NCI-H1105 (cell line): ENCODE results near the gene TMEM187.
"Not testable (repeated sequence)": the region's sequence is repeated elsewhere in the genome, so short reads cannot be mapped to it uniquely, and the experiment has no call there.

Experiments used
- DNase-seq: peaks from one replicate; lab custom pipeline; 2025; lab: John Stamatoyannopoulos, UW

TMEM187 gene

DNA sequence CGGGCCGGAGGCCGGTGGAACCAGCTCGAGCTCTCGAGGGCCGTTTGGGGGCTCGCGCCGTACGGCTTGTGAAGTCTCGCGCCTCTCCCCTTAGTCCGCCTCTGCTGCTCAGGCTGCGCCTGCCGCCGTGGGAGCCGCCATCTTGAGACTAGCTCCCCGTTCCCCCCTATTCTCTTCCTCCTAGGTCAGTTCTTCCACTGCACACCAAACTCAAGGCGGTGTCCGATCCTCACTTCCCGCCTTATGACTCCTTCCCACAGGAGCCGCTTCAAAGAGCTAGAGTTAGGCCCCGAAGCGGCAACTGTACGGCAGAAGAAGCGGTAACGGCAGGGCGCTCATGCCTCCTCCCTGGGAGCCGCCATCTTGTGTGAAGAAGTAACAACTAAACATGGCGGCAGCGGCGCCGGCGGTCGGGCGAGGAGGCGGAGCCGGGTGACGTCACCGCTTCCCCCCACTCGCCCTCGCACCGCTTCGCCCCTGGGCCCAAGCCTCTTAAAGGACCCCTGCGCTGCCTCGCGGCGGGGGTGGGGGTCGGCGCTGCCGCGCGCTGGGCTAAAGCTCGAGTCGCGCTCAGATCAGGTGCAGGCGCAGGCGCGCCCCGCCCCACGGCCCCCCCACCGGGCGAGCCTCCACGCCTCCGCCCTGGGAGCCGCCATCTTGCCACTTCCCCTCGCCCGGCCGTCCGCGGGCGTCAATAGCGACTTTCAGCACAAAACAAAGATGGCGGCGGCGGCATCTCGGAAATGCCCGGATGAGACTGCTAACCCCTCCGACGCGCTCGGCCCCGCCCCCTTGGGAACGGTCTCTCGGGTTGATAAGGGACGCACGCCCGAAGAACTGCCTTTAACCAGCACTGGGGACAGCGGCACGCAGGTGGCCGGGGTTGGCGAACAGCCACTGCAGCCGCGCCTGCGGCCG lies 845 bp upstream of the TMEM187 start, which contains the start of gene HCFC1:
Gene HCFC1, minus strand, starts transcription at position 369 of the 918 bp plus-strand sequence. CDS start 978 bp downstream, outside the sequence.
- peak; percentile 95 for DNase-seq

DNA sequence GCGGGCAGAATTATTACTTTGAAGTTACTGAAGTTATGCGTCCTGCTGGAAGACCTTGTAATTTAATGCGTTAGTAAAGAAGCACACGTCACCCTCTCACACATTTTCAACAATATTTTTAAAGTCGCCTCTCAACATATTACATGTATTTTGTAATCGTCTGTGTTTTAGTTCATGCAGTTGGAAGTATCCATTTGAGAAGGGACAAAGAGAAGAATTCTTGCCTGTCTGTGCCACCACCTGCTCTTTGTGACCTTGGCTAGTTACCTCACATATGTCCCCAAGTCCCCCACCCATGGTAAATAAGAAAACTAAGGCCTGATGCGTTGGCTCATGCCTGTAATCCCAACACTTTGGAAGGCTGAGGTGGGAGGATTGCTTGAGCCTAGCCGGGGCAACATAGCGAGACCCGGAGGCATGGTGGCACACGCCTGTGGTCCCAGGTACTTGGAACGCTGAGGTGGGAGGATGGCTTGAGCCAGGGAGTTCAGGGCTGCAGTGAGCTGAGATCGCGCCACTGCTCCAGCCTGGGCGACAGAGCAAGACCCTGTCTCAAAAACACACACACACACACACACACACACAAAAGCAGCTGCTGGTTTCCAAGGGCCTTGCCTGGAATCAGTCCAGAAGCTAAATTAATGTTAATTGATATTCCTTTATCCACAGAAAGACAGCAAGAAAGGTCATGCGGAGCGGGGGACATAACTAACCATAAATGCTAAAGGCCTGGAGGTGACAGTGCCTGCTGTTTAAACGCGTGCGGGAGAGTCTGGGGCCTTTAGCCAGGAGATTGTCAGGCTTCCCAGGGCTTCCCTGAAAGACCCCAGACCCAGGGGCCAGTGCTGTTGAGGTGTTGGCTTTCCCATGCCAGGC lies 811 bp downstream of the TMEM187 start:
- peak; percentile 81 for DNase-seq

DNA sequence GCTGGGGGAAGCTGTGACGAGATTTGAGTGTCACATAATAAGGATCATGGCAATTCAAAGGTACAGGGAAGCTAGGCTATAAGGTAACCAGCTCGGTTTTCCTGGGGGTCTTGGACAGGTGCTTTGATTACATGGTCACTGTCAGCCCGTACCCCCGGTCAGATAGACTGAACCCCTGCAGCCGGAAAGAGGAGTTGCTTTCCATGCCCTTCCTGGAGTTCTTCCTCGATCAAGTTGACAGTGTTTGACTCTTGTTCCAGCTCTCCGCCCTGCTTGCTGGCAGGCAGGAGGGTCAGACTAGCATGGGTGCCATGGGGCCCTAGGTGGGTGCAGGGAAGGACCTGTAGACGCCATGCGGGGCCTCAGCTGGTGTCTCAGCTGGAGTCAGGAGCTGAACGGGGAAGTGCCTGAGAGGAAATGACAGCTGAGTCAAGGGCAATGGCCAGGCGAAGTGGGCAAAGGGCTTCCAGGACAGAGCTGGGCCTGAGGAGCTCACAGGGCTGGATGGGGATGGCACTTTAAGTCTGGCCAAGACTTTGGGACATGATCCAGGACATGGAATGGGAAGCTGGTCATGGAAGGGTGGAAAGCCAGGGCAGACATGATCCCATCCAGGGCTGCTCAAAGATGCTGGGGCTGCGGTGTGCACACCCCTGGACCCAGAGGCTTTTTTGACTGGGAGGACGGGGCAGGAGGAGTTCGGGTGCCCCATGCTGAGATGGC lies 1.6 kb downstream of the TMEM187 start:
- DNase-seq: no peak

DNA sequence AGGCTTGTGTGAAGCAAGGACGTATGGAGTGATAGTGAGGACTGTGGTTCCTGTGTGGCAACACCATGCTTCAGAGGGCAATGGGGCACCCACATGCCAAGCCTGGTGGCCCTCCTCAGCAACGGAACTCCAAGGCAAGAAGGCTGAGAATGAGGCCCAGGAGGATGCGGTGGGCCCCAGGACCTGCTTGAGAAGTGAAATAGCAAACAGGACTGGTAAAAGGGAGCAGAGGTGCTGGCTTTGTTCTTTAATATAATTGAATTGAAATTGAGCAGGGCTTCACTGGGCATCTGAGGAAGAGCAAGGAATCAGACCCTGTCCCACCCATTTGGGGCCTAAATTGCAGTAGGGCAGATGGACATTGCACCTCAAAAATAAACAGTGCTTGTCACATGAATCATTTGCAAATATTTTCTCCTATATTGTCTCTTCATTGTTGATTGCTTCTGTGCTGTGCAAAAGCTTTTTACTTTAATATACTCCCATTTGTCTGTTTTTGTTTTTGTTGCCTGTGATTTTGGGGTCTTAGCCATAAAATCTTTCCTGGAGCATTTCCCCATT lies 2.3 kb downstream of the TMEM187 start:
- DNase-seq: no peak

DNA sequence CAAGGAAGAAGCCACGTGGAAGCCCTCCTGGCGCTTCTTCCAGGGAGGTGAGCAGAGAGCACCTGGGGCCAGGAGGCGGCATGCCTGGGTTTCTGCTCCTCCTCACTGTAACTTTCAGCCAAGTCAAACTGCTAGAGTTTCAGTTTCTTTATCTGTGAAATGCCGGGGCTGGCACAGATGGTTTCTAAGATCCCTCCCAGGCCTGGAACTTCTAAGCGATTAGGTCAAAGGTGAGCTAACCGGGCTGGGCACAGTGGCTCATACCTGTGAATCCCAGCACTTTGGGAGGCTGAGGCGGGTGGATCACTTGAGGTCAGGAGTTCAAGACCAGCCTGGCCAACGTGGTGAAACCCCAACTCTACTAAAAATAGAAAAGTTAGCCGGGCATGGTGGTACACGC lies 7.8 kb downstream of the TMEM187 start:
- not testable (repeated sequence) for DNase-seq

DNA sequence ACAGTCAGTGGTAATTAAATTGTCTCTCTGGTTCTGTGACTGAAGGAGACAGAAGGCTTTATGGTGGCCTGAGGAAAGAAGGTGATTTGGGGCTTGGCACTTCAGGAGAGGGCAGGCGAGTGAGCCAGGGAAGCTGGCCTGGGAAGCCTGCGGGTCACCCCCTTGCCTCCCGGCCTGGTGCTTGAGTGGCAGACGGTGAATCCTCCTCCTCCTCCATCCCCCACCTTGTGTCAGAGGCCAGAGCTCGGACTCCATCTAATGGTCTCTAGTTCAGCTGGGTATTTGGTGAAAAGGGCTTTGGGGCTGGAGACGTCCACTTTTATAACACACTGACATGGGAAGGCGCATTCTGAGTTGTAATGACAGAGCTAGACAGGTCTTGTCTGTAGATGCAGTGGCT lies 8.7 kb downstream of the TMEM187 start:
- DNase-seq: no peak

DNA sequence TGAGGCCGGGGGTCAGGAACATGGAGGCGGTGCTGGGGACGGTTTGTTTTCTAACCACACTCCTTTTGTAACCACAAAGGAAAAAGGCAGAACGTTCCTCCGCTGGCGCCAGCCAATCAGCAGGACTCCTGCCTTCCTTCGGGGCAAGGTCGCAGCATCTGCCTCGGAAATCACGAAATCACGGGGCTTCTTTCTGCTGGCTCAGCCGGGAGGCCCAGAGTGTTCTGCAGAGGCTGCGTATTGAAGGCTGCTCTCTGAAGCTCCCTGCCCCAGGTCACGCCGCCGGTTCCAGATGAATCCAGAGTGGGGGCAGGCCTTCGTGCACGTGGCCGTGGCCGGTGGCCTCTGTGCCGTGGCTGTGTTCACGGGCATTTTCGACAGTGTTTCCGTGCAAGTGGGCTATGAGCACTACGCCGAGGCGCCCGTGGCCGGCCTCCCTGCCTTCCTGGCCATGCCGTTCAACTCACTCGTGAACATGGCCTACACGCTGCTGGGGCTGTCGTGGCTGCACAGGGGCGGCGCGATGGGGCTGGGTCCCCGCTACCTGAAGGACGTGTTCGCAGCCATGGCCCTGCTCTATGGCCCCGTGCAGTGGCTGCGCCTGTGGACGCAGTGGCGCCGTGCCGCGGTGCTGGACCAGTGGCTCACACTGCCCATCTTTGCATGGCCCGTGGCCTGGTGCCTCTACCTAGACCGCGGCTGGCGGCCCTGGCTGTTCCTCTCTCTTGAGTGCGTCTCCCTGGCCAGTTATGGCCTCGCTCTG lies 9.4 kb downstream of the TMEM187 start:
- DNase-seq: no peak

DNA sequence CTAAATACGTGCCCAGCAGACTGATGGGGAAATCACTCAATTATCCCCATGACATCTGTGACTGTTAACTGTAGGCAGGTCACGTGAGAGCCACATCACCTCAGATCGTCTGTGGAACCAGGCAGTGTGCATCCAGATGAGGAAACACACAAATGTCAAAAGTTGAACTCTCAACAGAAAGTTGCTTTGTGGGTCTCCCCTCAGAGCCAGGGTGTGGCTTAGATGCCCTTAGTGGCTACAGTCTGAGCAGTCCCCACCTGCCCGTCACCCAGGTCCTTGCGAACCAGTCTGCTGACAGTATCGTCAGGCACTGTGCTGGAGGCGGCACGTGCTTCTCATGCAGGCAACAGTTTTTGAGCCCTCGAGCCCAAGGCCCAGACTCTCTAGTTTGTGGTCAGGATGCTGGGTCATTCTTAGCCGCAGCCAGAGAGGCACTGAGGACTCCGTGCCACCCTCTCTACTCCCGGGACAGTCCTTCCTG lies 10.8 kb downstream of the TMEM187 start:
- DNase-seq: no peak

DNA sequence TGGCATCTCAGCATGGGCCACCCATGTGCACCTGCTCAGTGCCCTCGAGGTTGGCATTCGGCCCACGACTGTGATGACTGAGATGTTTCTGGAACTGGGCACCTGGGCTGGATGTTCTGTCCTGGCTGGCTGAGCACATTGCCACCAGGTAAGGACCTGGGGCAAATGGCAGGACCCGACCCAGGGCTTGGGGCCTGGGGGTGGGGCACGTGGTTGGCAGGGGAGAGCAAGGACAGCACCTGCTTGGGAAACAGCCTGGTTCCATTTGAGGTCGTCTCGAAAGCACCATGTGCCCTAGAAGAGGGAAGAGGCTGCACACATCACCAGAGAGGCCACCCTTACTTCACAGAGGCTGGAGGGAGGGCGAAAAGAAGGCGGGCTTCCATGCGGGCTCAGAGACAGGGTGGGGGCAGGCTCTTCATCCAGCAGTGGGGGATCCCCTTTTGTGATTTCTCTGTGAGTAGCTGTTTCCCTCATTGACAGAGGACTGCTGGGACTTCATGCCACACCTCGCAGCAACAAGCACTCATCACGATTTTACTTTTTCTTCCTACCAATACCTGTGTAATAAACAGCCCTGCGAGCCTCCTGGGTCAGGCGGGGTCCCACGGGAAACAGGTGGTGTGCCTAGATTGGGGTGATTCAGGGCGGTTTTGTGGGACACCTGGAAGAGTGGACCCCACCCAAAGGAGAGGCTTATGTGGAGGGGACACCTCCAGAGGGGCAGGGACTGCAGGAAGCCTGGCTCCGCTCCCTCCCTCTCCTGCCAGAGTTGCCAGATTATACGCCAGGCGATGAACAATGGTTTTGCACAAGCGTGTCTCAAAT lies 12.0 kb downstream of the TMEM187 start:
- no peak for DNase-seq

DNA sequence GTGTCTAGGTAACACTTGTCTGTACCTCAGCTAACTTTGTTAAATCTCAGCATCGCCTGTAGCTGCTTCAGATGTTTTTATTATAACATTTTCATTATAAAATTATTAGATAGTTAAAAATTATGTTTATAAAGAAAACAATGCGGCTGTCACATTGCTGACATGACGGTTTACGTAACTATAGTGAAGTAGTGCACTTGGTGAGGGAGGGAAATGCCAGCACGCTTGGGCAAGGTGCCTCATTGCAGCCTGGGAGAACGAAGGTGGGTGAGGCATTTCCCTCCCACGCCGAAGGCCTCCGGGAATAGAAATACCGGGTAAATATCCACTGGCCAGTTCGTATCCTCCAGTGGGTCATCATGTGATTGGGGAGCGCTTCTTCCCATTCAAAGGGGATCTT lies 15.9 kb downstream of the TMEM187 start:
- DNase-seq: no peak

DNA sequence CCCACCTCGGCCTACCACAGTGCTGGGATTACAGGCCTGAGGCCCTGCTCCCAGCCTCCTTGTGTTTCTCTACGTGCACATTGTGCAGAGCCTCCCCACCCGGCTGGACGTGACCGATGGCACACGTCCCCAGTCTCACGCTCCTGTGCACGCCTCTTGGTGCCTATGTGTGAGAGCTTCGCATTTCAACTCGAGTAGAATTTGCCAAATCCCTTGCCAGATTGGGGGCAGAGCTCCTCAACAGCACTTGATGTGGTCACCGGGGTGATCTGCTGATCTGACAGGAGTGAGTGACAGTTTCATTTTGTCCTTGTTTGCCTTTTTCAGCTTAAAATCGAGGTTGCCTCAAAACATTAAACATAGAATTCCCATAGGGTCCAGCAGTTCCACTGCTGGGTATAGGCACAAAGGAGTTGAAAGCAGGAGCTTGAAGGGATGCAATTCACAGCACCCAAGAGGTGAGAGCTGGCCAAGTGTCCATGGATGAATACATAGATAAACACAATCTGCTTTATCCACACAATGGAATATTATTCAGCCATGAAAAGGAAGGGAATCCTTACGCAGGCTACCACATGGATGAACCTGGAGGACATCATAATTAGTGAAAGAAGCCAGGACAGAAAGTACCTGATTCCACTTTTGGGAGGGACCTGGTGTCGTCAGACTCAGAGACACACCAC lies 17.6 kb downstream of the TMEM187 start:
- DNase-seq: no peak

DNA sequence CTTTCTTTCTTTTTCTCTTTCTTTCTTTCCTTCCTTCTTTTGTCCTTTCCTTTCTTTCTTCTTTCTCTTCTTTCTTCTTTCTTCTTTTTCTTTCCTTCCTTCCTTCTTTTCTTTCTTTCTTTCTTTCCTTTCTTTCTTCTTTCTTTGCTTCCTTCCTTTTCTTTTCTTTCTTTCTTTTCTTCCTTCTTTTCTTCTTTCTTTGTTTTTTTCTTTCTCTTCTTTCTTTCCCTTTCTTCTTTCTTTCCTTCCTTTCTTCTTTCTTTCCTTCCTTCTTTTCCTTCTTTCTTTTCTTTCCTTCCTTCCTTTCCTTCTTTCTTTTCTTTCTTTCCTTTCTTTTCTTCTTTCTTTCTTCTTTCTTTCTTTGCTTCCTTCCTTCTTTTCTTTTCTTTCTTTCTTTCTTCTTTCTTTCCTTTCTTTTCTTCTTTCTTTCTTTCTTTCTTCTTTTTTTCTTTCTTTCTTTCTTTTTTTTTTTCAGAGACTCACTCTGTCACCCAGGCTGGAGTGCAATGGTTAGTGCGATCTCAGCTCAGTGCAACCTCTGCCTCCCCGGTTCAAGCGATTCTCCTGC lies 18.5 kb downstream of the TMEM187 start:
- DNase-seq: no peak

DNA sequence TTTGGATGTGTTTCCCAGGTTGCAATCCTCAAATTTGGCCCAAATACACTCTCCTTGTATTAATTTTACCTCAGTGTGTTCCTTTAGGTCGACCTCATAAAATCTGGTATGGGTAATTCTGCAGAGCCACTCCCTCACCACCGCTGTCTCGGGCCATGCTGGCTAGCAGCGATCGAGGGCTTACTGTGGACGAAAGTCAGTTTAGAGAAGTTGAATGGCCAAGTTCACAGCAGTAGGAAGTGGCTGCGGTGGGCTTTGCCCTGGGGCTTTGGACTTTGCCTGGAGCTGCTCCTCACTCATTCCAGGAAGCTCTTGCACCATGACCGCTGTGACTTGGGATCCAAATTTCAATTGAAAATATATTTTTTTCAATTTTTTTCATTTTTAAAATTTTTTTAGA lies 19.6 kb downstream of the TMEM187 start:
- DNase-seq: no peak

DNA sequence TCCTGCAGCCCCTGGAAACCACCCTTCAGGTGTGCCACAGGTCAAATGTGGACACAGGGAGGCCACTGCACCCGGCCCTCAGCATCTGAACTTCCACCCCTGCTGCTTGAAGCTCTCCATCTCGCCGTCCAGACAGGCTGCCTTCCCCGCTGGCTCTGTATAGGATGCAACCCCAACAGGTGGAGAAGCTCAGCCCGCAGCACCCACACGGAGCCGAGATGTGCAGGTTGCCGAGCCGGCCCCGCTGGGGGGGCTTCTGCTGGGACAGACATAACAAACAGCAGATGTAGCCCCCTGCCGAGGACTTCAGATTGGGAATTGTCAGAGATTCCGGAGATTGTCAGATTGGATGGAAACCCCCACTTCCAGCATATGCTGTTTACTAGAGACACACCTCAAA lies 20.5 kb downstream of the TMEM187 start:
- DNase-seq: no peak

DNA sequence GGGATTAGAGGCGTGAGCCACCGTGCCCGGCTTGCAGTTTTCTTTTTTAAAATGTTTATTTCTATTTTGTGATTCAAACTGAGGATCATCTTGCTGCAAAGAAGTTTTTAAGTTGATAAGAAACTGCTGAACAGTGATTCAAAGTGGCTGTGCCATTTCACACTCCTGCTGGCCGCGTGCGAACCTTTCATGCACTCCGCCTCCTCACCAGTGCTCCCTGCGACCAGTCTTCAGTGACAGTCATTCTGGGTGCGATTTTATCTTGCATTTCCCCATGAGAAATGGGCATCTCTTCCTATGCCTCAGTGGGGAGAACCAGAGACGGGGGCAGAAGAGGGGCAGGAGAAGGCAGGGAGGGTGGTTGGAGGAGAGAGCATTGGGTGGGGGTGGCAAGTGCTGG lies 21.4 kb downstream of the TMEM187 start:
- DNase-seq: no peak

DNA sequence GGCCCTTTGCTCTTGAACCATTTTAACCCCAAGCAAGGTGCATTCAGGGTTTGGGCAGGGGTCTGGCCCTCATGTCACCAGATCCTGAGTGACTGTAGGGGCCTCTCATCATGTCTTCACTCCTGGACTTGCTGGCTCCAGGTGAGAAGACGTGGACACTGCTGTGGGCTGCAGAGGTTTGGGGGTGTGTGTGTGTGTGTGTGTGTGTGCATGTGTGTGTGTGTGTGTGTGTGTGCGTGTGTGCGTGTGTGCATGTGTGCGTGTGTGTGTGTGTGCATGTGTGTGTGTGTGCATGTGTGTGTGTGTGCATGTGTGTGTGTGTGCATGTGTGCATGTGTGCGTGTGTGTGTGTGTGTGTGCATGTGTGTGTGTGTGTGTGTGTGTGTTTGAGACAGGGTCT lies 21.8 kb downstream of the TMEM187 start:
- DNase-seq: not testable (repeated sequence)

DNA sequence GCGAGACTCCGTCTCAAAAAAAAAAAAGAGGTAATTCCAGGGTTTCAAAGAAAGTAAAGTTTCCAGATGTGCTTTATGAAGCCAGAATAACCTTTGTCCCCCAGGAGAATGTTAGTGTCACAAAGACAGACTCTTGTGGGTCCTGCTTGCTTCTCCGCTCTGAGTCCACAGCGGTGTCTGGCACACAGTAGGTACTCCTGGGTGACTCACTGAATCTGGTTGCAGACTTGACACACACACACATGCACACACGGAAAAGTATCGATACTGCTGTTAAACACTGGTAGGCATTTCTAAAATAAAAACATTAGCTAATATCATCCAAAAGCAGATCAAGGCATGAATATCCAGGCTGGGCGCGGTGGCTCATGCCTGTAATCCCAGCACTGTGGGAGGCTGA lies 22.9 kb downstream of the TMEM187 start:
- no peak for DNase-seq

DNA sequence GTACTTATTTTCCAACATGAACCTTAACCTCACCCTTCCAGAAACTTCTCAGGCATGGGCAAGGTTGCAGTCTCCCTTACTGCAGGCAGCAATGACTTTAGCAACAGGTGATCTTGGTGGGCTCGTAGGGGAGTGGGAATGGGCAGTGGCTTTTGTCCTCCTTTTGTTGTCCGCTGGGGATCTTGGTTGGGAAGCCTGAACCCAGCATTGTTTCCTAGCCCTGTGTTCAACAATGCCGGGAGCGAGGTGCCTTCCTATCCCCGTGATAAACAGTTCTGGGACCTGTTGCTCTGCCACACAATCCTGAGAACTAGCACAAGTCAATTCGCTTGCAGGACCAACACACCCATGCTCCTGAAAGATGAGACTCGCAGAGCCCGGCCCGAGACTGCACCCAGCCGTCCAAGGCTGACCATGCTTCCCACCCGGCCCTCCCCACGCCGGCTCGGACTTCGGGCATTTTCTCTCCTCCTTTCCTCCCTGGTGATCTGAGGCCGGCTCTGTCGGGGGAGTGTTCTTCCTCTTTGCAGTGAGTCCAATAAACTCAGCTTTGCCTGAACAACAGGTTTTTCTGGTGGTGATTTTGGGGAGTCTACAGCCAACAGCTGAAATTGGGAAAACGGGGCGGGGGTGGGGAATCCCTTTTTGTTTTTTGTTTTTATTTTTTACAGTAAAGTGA lies 26.9 kb downstream of the TMEM187 start:
- no peak for DNase-seq

DNA sequence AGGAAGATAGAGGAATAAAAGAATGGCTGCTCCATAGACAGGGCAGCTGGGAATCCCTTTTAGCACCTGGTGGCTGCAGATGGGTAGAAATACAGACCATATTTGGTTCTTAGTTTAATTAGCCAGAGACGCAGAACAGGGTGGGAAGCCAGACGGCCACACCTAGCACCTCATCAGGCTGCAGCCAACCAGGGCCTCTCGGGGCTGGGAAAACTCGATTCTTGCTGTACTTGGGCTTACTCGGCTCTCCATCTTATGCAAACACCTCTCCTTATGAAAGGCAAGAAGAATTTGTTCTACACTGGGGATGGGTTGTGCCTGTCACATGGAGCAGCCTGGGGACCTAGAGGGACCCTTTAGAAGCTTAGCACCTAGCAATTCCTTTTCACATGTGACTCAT lies 27.5 kb downstream of the TMEM187 start:
- no peak for DNase-seq
